Motor neuron (in vitro differentiated cells): ENCODE data around the gene SYT17. TPM values are rescaled to one million over a fixed set of nuclear protein-coding genes. Genes with fewer than 3 reads are reported as not detected.
"Not testable (repeated sequence)": the region's sequence is repeated elsewhere in the genome, so short reads cannot be mapped to it uniquely, and the experiment has no call there.

Source experiments
- ATAC-seq, 8 experiments: fragments of 200-7000 bp; cut with Tn5 transposase; replicated peaks in 6 of 8; 2 replicates each; pipeline ENCODE4 v1.8.0; 2021; ENCODE audit warnings: mild to moderate bottlenecking in 8 of 8, moderate library complexity in 8 of 8
- H3K27ac ChIP-seq, 2 donors: fragments of 250-450 bp; sonication (Bioruptor Pico); 2 replicates each; pipeline ENCODE4 v1.9.0; 2021; ENCODE audit warnings: antibody characterized with exemption in 2 of 2, mild to moderate bottlenecking in 2 of 2, moderate library complexity in 1 of 2
- H3K4me1 ChIP-seq, 2 donors: fragments of 250-450 bp; sonication (Bioruptor Pico); replicated peaks in 1 of 2; 2 replicates each; pipeline ENCODE4 v1.6.1; 2021; ENCODE audit warnings: antibody characterized with exemption in 2 of 2, mild to moderate bottlenecking in 2 of 2, moderate library complexity in 1 of 2
- H3K4me3 ChIP-seq, 5 donors: fragments of 250-450 bp; sonication (Bioruptor Pico); 2 replicates each; pipeline ENCODE4 v1.9.0; 2021; ENCODE audit warnings: antibody characterized with exemption in 5 of 5, mild to moderate bottlenecking in 5 of 5, moderate library complexity in 4 of 5
- WGBS, 10 experiments: fragments of 450-650 bp; shearing (Covaris generic); methylation state at CpG; one replicate each; pipeline ENCODE4 v1.0.0; 2022; 5-methylcytosine and 5-hydroxymethylcytosine counted together
- in situ Hi-C, 9 experiments: fragments of 400-800 bp; cut with MboI; loops; one replicate each; pipeline ENCODE4 v1.15.0; 2021; ENCODE audit warnings: low sequenced_read_pairs in 9 of 9, low pct_unique_long_range_greater_than_20kb in 2 of 9; ENCODE audit not compliant: unreplicated experiment in 9 of 9
- total RNA-seq, 8 experiments: library from RNA; unstranded; fragments of 300-600 nt; gene quantifications; 2 replicates each; pipeline versions ENCODE4 v1.2.3 to v1.2.4, GENCODE V29; 2022

Gene SYT17
- total RNA-seq, 8 experiments from 2014 or later = 0.85 to 37.4 (median 3.6) TPM

DNA sequence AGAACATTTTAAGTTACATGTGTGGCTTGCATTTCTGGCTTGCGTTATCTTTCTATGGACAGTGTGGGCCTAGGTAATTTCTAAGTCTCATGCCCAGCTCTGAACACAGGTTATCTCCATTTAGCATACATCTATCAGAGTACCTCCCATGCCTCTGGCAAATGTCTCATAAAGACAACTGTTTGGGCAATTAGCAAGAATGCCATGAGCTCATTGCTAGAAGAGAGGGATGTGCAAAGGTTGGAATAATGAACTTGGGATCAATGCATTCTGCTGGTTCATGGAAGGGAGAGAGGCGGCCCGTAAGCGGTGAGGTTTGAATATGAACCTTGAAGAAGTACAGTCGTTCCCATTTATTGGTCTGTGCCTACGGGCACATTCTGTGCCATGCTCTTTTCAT lies 14.4 kb downstream of the SYT17 start:
- 80 to 100% (median 98%) methylated on average over 1 to 6 of the region's 6 CpGs; no CpG with 5 or more reads in 2 of the 10 experiments for WGBS, 10 experiments
- ATAC-seq = peak in 2 of 8 experiments; percentile 23 to 54
- in situ Hi-C loops = no loop called here
- H3K4me1 ChIP-seq = no peaks in the 10 kb centered on the region
- no peak overlapping the region for H3K4me3 ChIP-seq
- no peak overlapping the region for H3K27ac ChIP-seq

DNA sequence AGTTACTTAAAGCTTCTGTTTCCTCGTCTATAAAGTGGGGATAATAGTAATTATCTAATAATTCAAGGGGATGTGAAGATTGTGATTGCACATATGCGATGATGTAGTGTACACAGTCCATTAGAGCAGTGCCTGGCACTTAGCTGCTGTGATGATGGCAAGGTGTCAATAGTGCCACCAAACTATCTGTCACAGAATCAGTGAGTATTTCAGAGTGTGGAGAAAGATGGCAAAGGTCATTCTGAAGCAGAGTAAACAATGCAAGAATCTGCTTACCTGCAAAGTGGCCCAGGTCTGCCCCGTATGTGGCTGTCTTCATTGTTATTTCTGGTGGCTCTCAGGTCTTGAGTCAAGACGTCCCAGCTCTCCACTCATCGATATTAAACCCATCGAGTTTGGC lies 15.1 kb downstream of the SYT17 start:
- in situ Hi-C loops = no loop called here
- ATAC-seq = no peak
- 50 to 100% (median 79%) methylated on average over 1 to 5 of the region's 6 CpGs; no CpG with 5 or more reads in 1 of the 10 experiments for WGBS, 10 experiments
- H3K4me1 ChIP-seq = no peaks in the 10 kb centered on the region
- H3K4me3 ChIP-seq = no peak overlapping the region
- H3K27ac ChIP-seq = no peak overlapping the region

DNA sequence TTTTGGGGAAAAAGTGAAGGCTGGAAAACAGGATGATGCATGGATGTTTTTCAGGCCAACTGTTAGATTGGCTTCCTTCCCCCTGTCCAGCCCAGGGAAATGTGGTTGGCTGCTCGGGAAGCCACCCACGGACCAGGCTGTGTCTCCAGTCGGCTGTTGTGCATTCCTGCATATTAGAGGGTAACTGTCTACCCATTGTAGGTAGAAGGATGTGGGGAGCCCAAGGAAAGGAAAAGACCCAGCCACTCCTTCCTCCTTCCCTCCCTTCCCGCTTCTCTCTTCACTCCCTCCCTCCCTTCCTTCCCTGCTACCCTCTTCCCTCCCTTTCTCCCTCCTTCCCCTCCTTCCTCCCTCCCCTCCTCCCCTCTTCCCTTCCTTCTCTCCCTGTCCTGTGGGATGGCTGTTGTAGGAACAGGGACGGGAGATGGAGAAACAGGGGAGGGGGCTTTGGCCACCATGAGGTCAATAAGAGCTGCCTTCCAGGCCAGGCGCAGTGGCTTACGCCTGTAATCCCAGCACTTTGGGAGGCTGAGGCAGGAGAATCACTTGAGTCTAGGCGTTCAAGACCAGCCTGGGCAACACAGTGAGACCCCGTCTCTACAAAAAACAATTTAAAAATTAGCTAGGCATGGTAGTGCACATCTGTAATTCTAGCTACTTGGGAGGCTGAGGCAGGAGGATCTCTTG lies 16.9 kb downstream of the SYT17 start:
- 0 to 100% (median 70%) methylated on average over 1 to 4 of the region's 9 CpGs; no CpG with 5 or more reads in 6 of the 10 experiments for WGBS, 10 experiments
- no peaks in the 10 kb centered on the region for H3K4me1 ChIP-seq
- no peak for ATAC-seq
- no peak overlapping the region for H3K27ac ChIP-seq
- in situ Hi-C loops = no loop called here
- H3K4me3 ChIP-seq = no peak overlapping the region

DNA sequence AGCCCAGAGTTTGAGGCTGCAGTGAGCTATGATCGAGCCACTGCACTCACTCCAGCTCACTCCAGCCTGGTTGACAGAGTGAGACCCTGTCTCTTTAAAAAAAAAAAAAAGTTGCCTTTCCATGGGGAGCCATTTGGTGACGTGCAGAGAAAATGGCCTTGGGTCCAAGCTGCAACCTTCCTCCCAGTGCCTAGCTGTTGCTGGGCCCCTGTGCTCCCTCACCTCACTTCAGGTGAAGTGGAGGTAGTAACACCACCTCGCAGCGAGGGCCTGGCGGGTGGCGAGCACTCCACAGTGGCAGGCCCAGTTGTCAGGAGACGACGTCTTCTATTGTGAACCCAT lies 17.4 kb downstream of the SYT17 start:
- Histone ChIP-seq H3K27ac (no peak overlapping the region), H3K4me1 (no peaks in the 10 kb centered on the region), H3K4me3 (no peak overlapping the region)
- in situ Hi-C loops = no loop called here
- 86 to 94% (median 91%) methylated on average over 5 to 7 of the region's 8 CpGs; no CpG with 5 or more reads in 7 of the 10 experiments for whole genome bisulfite sequencing, 10 experiments
- ATAC-seq = no peak

DNA sequence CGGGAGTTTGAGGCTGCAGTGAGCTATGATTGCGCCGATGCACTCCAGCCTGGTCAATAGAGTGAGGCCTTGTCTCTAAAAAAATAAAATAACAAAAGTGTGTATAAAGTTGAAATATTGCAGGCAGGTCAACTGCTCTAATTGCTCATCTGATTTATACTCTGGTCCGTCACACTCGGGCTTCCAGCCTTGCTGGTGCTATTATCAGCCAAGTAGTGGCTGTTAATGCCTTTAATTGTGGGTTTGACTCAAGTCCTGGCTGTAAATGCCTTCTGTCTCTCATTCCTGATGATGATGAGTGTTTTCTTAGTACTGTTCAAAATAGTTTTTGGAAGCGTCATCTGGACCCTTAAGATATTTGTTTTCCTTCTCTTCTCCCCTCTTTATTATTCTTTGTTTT lies 18.4 kb downstream of the SYT17 start:
- ATAC-seq = no peak
- H3K4me3 ChIP-seq = no peak overlapping the region
- in situ Hi-C loops = no loop called here
- WGBS, 10 experiments = 29 to 100% (median 88%) methylated on average over 1 to 6 of the region's 6 CpGs
- H3K4me1 ChIP-seq = no peaks in the 10 kb centered on the region
- H3K27ac ChIP-seq = no peak overlapping the region

DNA sequence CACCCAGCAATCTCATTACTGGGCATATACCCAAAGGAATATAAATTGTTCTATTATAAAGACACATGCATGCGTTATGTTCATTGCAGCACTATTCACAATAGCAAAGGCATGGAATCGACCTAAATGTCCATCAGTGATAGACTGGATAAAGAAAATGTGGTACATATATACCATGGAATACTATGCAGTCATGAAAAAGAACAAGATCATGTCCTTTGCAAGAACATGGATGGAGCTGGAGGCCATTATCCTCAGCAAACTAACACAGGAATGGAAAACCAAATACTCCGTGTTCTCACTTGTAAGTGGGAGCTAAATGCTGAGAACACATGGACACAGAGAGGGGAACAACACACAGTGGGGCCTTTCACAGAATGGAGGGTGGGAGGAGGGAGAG lies 19.9 kb downstream of the SYT17 start:
- H3K4me3 ChIP-seq, H3K4me1 ChIP-seq, H3K27ac ChIP-seq, in situ Hi-C loops, ATAC-seq: not testable (repeated sequence)
- WGBS, 10 experiments = 37 to 86% (median 65%) methylated on average over 1 to 3 of the region's 3 CpGs; no CpG with 5 or more reads in 1 of the 10 experiments

DNA sequence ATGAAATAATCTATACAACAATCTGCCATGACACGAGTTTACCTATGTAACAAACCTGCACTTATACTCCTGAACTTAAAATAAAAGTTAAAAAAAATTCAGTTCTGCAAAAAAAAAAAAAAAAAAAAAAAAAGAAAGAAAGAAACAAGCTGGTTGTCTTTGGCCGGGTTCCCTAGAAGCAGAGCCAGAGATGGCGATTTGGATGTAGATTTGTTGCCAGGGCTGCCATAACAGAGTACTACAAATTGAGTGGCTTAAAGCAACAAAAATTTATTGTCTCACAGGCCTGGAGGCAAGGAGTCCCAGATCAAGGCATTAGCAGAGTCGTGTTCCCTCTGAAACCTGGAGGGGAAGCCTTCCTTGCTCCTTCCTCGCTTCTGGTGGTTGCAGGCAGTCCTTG lies 20.4 kb downstream of the SYT17 start:
- no peak for ATAC-seq
- Histone ChIP-seq H3K4me3 (no peak overlapping the region), H3K4me1 (no peaks in the 10 kb centered on the region), H3K27ac (no peak overlapping the region)
- in situ Hi-C loops = no loop called here
- 17 to 94% (median 75%) methylated on average over 1 to 5 of the region's 5 CpGs for WGBS, 10 experiments

DNA sequence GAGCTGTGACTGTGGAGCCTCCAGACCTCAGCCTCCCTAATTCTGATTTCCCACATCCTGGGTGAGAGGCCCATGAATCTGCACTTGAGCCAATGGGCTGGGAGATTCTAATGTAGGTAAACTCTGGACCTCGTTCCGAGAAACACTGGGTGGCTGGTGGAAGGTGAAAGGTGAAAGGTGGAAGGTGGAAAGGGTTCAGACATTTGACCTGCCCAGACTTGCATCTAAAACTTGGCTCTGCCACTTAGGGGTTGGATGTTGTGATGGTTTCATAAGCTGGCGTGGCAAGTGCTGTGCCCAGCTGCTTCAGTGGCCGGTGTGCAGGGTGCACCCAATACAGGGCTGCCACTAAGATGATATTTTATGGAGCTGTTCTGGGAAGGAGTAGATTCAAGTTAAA lies 24.8 kb downstream of the SYT17 start:
- Histone ChIP-seq H3K4me3 (no peak overlapping the region), H3K4me1 (no peaks in the 10 kb centered on the region), H3K27ac (no peak overlapping the region)
- in situ Hi-C loops = no loop called here
- ATAC-seq = no peak
- WGBS, 10 experiments = 20 to 100% (median 73%) methylated on average over 1 to 4 of the region's 4 CpGs; no CpG with 5 or more reads in 5 of the 10 experiments

DNA sequence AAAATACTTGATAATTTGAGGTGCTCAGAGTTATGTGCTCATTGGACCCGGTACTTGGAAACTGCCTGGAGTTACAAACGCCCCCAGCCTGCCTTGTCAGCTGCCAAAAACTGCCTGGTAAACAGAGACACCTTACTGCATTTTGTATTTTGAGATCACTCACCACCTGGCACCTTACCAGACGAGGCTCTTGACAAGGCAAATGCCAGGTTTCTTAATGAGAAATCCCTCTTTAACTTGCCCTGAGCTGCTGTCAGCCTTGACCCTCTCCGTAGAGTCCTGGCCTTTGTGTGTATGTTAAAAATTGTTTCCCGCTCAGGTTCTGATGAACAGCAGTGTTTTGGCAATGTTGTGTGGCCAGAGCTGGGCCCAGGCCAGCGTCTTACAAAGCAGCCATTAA lies 28.8 kb downstream of the SYT17 start:
- no peak overlapping the region for H3K4me3 ChIP-seq
- H3K4me1 ChIP-seq = no peaks in the 10 kb centered on the region
- in situ Hi-C loops = no loop called here
- no peak overlapping the region for H3K27ac ChIP-seq
- ATAC-seq = no peak
- 19 to 100% (median 81%) methylated on average over 2 to 6 of the region's 6 CpGs; no CpG with 5 or more reads in 1 of the 10 experiments for WGBS, 10 experiments

DNA sequence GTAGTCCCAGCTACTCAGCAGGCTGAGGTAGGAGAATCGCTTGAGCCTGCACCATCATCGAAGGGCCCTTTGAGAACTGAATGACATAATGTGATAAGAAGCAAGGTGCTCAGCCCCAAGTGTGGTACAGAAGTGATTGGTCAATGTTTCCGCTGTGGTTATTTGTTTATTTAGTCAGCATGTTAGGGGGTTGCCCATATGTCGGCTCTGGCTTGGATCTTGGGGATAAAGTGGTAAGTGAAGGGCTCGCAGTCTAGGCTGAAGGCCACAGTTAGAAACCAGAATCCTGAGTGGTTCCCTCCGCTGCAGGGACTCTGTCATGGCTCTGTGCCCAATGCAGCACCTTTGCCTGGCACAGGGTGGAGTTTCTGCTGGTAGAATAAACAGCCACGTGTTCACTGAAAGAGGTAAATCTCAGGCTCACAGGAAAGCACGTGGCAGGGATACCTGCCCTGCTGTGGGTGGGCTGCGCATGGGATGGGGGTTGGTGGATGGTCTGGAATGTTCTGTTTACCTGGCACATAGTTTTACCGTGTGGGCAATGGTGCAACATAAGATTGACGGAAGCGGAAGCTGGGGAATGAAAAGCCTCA lies 35.4 kb downstream of the SYT17 start:
- 54 to 91% (median 87%) methylated on average over 2 to 9 of the region's 12 CpGs; no CpG with 5 or more reads in 6 of the 10 experiments for WGBS, 10 experiments
- Histone ChIP-seq H3K4me3 (no peak overlapping the region), H3K27ac (no peak overlapping the region), H3K4me1 (no peaks in the 10 kb centered on the region)
- in situ Hi-C loops = loop anchor here in 1 of 9 experiments (25.0 kb wide), 1 partner anchor 159 kb away; no protein-coding TSS in a partner anchor
- ATAC-seq = no peak

DNA sequence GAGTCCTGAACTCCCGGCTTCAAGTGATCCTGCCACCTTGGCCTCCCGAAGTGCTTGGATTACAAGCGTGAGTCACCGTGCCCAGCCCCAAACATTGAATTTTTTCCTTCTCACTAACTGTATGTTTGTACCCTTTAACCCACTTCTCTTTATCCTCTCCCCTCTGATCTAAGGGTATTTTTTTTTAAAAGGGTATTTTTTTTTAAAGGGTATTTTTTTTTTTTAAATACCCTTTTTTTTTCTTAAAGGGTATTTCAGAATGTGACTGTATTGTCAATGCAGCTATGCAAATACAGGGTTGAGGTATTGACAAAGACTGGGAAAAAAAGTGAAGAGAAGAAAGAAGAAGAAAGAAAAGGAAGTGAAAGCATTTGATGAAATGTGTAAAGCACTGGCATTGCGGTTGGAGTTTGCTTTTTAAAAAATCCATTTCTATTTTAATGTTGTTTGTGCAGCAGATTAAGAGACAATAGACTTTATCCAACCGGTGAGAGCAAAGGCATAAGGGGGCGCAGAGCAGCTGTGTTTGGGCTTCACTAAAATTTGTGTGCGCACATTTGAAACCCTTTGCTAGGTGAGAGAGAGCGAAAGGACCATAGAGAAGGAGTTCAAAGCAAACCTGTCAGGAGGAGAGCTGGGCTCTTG lies 42.4 kb downstream of the SYT17 start:
- Histone ChIP-seq H3K4me1 (peaks cover 0 to 5% of the 10 kb centered on the region in 2 donors), H3K4me3 (no peak overlapping the region), H3K27ac (no peak overlapping the region)
- ATAC-seq = peak in 2 of 8 experiments; percentile 47 to 72
- WGBS, 10 experiments = 39 to 85% (median 52%) methylated on average over 3 to 9 of the region's 9 CpGs
- in situ Hi-C loops = loop anchor here in 1 of 9 experiments (25.0 kb wide), 1 partner anchor 152 kb away; no protein-coding TSS in a partner anchor

DNA sequence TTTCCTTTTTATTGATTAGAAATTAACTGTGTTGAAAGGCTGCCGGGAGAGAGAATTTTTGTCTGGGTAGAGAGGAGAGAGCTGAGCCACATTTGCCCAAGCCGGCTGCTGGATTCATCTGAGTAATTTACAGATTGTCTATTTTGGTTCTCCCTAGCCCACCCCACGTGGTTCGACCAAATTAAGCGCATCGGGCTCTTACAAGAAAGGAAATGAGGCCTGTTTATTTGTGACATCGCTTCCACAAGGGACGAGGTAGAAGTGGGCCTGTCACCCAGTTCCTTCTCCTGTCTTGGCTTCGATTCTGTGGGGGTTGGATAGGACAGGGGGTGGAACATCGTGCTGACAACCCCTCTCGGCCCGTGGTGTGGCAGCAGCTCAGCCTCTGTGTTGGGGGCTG lies 42.9 kb downstream of the SYT17 start:
- no peak overlapping the region for H3K4me3 ChIP-seq
- 0 to 83% (median 60%) methylated on average over 1 to 9 of the region's 12 CpGs; no CpG with 5 or more reads in 1 of the 10 experiments for WGBS, 10 experiments
- no peak overlapping the region for H3K27ac ChIP-seq
- ATAC-seq = no peak
- in situ Hi-C loops = loop anchor here in 1 of 9 experiments (25.0 kb wide), 1 partner anchor 151 kb away; no protein-coding TSS in a partner anchor
- H3K4me1 ChIP-seq = peaks cover 0 to 5% of the 10 kb centered on the region in 2 donors

DNA sequence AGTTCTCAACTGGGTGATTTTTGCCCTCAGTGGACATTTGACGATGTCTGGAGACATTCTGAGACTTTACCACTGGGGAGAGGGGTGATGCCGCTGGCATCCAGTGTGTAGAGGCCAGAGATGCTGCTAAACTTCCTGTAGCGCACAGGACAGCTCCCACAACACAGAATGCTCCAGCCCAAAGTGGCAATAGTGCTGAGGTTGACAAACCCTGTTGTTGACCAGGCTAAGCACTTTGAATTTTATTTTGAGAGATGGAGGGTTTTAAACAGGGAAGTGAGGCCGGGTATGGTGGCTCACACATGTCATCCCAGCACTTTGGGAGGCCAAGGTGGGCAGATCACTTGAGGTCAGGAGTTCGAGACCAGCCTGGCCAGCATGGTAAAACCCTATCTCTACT lies 44.0 kb downstream of the SYT17 start:
- in situ Hi-C loops = loop anchor here in 1 of 9 experiments (25.0 kb wide), 1 partner anchor 150 kb away; no protein-coding TSS in a partner anchor
- no peak overlapping the region for H3K4me3 ChIP-seq
- ATAC-seq = no peak
- 31 to 100% (median 88%) methylated on average over 1 to 4 of the region's 5 CpGs; no CpG with 5 or more reads in 4 of the 10 experiments for WGBS, 10 experiments
- no peak overlapping the region for H3K27ac ChIP-seq
- H3K4me1 ChIP-seq = peaks cover 0 to 5% of the 10 kb centered on the region in 2 donors
